ENCODE measurements around the gene FOXE3.

Gene FOXE3

DNA sequence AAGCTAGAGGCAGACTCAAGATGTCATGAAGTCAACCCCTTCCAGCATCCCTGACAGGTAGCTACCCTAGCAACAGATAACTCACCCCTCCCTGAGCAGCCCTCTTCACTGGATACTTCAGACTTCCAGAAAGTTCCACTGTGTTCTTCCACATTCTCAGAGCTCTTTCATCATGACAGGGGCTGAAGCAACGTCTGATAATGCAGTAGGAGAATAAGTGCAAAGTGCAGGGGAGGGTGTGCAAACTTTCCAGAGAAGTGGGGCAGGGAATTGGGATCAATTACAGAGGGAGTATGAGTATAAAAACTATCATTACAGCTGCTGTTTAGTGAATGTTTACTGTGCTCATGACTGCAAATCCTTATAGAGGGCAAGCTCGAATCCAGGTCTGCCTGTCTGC, 26.4 kb upstream of the FOXE3 start:
- H3K4me3 ChIP-seq (ENCODE audit: control insufficient read depth, low read depth, low read length) = no peak overlapping the region
- TF ChIP-seq, protein P1, sequence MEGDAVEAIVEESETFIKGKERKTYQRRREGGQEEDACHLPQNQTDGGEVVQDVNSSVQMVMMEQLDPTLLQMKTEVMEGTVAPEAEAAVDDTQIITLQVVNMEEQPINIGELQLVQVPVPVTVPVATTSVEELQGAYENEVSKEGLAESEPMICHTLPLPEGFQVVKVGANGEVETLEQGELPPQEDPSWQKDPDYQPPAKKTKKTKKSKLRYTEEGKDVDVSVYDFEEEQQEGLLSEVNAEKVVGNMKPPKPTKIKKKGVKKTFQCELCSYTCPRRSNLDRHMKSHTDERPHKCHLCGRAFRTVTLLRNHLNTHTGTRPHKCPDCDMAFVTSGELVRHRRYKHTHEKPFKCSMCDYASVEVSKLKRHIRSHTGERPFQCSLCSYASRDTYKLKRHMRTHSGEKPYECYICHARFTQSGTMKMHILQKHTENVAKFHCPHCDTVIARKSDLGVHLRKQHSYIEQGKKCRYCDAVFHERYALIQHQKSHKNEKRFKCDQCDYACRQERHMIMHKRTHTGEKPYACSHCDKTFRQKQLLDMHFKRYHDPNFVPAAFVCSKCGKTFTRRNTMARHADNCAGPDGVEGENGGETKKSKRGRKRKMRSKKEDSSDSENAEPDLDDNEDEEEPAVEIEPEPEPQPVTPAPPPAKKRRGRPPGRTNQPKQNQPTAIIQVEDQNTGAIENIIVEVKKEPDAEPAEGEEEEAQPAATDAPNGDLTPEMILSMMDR (conservative IDR thresholded peaks at IDR 0.05; ENCODE audit: control insufficient read depth, insufficient read depth, low read depth, low read length) = no peak
- DNase-seq (ENCODE audit: low read depth) = no peak

DNA sequence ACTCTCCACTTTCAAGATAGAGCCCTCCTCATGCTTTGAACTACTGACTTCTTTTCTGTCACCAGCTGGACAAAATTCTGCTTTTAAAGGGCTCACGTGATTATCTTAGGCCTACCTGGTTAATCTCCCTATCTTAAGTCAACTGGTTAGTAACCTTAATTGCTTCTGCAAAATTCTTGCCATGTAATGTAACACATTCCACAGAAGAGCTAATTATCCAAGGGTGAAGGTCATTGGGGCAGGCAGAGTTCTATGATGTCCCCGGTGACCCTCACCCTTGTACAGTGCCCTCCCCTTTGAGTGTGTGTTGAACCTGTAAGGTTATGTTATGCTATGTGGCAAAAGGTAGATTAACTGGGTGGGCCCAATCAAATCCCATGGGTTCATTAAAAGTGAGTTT, 25.2 kb upstream of the FOXE3 start:
- TF ChIP-seq, protein P1 (conservative IDR thresholded peaks at IDR 0.05; ENCODE audit: control insufficient read depth, insufficient read depth, low read depth, low read length) = no peak
- no peak overlapping the region for H3K4me3 ChIP-seq (ENCODE audit: control insufficient read depth, low read depth, low read length)
- no peak for DNase-seq (ENCODE audit: low read depth)

DNA sequence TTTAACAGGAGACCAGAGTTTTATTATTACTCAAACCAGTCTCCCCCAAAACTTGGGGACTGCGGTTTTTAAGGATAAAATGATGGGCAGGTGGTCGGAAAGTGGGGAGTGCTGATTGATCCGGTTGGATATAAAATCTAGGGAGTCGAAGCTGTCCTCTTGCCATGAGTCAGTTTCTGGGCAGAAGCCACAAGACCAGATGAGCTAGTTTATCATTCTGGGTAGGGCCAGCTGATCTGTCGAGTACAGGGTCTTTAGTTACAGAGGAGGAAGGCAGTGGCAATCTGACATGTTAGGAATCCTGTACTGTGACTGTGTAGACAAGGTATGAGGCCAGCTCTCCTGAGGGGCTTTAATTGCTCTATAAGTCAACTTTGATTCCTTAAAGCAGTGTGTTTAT, 22.9 kb upstream of the FOXE3 start:
- no peak overlapping the region for H3K4me3 ChIP-seq (ENCODE audit: control insufficient read depth, low read depth, low read length)
- TF ChIP-seq, protein P1 (conservative IDR thresholded peaks at IDR 0.05; ENCODE audit: control insufficient read depth, insufficient read depth, low read depth, low read length) = no peak
- no peak for DNase-seq (ENCODE audit: low read depth)

DNA sequence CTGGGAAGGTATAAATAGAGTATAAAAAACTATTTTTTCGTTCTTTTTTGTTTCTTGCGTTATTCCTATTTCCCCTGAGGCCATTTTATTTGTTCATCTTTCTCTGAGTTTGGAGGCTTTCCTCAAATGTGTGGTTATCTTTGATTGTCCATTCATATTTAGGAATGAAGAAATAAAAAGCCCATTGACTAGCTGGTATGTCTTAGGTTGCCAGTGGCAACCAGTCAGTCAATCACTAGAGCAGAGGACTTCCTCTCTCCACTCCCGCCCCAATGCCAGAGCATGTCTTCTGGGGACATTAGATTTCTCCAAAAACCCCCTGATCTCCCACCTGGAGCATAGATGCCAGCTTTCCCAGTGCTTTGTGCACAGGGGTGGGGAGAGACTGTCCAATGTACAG, 20.7 kb upstream of the FOXE3 start:
- no peak for DNase-seq (ENCODE audit: low read depth)
- TF ChIP-seq, protein P1 (conservative IDR thresholded peaks at IDR 0.05; ENCODE audit: control insufficient read depth, insufficient read depth, low read depth, low read length) = no peak
- H3K4me3 ChIP-seq (ENCODE audit: control insufficient read depth, low read depth, low read length) = no peak overlapping the region

DNA sequence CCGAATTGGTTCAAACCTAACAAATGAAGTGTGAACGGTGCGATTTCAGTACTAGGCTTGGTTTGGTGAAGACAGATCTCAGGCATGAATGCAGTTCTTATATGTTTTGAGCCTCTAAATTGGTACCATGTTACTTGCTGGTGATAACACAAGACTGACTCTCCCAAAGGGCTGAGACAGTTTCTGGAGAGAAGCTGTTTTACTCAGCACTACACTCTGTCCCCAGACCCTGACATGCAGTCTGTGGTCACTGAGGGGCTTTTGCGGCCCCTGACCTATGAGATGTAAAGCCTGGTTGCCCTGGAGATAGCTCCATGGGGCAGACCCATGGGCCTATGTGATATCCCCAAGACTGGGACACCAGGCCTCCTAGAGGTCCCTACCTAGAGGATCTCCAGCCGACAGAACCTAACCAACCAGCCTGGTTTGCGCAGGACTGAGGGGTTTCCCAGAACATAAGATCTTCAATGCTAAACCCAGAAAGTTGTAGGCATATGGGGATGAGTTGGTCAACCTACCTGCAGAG, 19.4 kb upstream of the FOXE3 start:
- no peak overlapping the region for H3K4me3 ChIP-seq (ENCODE audit: control insufficient read depth, low read depth, low read length)
- DNase-seq (ENCODE audit: low read depth) = no peak
- TF ChIP-seq, protein P1 (conservative IDR thresholded peaks at IDR 0.05; ENCODE audit: control insufficient read depth, insufficient read depth, low read depth, low read length) = no peak

DNA sequence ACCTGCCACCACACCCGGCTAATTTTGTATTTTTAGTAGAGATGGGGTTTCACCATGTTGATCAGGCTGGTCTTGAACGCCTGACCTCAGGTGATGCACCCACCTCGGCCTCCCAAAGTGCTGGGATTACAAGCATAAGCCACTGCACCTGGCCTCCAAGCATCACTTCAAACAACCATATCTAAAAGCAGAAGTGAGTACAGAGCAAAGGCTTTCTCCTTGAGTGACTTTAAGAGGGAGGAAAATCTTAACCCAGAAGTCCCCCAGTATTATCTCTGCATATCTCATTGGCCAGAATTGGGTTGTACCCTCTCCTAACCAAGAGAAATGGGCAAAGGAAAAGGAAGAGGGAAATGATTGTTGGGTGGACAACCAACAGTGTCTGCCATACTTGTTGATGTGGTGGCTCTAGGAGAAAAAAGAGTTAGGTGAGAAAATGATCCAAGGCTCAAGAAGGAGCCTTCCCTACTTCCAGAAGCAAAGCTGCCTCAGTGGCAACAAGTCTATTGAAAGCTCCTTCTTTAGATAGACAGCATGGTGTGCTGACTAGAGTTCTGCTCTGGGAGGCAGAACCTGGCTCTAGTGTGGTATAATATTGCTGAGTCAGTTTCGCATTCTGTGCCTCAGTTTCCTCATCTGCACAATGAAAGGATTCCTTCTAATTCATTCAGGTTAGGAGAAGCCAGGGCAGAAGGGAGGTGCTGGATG, 16.8 kb upstream of the FOXE3 start:
- DNase-seq (ENCODE audit: low read depth) = no peak
- H3K4me3 ChIP-seq (ENCODE audit: control insufficient read depth, low read depth, low read length) = no peak overlapping the region
- TF ChIP-seq, protein P1 (conservative IDR thresholded peaks at IDR 0.05; ENCODE audit: control insufficient read depth, insufficient read depth, low read depth, low read length) = no peak

All from fibroblast of mammary gland (primary cell).